ENCODE results near the gene KLHL17.
"Not testable (repeated sequence)": the region's sequence is repeated elsewhere in the genome, so short reads cannot be mapped to it uniquely, and the experiment has no call there.

KLHL17 gene

DNA sequence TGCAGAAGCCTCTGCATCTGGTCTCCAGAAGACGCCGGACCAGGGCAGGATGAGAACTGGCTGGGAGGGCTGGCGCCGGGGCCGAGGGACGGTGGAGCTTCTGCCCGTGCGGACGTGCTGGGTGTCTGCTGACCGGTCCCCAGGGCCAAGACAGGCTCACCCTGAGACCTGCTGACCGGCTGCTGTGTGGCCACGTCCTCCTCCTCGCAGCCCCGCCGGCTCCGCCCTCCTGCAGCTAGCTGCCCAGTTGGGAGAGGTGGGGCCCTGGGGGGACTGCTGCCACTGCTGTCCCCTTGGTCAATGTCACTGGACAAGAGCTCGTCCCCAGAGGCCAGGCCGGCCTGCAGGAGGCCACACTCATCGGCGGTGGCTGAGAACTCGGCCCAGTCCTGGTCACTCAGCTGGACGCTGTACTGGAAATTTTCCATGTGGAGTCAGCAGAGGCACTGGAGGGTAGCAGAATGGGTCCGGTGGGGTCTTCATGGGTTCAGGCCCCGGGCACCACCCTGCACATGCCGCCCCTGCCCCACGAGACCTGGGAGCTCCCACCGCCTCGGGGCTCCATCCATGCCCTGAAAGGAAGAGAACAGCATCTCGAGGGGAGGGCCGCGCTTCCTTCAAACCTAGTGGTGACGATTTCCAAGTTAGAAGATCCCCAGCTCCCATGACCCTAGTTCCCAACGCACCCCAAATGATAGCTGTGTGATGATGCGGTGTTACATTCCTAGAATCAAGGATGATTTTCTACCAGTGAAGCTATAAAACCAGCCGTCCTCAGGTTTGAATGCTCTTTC is 20.4 kb downstream of the KLHL17 start:
- H3K27me3 ChIP-seq (ENCODE audit: control insufficient read depth, insufficient read depth, low read length): peaks cover 47% of the 10 kb centered on the region
- no peaks in the 10 kb centered on the region for H3K4me1 ChIP-seq (ENCODE audit: control insufficient read depth, insufficient read depth, low read length)
- H3K9me3 ChIP-seq (ENCODE audit: control insufficient read depth, insufficient read depth, low read length): no peaks in the 10 kb centered on the region
- no peak overlapping the region for H3K4me3 ChIP-seq (ENCODE audit: low read depth, low read length)
- no peaks in the 10 kb centered on the region for H3K36me3 ChIP-seq (ENCODE audit: control insufficient read depth, insufficient read depth, low read length)
- no peak overlapping the region for H3K9ac ChIP-seq (ENCODE audit: low read depth, low read length)
- no peak overlapping the region for H3K27ac ChIP-seq (ENCODE audit: low read depth, low read length)

DNA sequence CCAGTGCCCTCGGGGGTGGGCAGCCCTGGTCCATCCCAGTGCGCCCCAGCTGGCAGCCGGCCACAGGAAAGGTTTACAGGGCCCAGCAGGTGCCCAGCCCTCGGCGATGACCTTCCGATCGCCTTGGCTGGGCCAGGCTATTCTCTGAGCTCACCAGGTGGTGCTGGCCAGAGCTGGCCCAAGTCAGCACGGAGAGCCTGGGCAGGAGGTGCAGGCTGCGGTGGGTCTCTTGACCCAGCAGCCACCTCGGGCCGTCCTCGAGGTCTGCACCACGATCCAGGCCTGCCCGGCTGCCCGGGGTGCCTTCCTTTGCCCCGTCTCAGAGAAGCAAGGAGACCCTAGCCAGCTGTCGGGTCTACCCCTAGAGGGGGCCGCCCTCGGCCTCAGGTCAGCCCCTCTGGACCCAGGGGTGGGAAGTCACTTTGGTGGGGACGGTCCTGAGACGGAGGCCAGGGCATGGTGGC is 21.1 kb downstream of the KLHL17 start:
- Histone ChIP-seq H3K9me3 (ENCODE audit: control insufficient read depth, insufficient read depth, low read length) (no peaks in the 10 kb centered on the region), H3K4me1 (ENCODE audit: control insufficient read depth, insufficient read depth, low read length) (no peaks in the 10 kb centered on the region), H3K4me3 (ENCODE audit: low read depth, low read length) (no peak overlapping the region), H3K27ac (ENCODE audit: low read depth, low read length) (no peak overlapping the region), H3K36me3 (ENCODE audit: control insufficient read depth, insufficient read depth, low read length) (no peaks in the 10 kb centered on the region), H3K27me3 (ENCODE audit: control insufficient read depth, insufficient read depth, low read length) (peaks cover 49% of the 10 kb centered on the region), H3K9ac (ENCODE audit: low read depth, low read length) (no peak overlapping the region)

DNA sequence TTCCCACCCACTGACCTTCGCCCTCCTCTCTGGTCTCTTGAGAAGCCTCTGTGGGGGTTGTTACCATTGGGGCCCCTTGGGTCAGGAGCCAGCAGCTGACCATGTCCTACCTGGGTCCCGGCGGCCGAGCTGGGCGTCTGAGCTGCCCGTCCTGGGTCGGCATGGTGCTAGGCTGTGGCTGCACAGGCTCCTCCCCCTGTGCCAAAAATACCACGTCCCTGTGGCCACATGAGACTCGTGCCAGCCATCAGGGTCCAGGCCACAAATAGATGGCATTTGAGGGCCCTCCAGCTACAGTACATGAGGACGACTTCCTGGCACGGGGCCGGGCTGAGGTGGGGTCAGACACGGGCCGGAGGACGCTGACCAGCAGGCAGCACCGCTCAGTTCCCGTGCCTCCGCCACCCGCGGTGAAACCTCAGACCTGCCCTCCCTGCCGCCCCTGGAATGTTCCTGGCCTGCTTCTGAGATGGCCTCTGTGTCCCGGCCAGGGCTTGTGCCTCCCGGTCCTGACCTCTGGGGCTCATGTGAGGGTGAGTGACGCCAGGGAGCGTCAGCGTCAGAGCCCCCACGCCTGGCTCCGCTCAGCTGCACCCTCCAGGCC is 21.7 kb downstream of the KLHL17 start, which contains the start of gene PERM1:
TSS of gene PERM1 (minus strand) at position 139 of the 604 bp plus-strand sequence. CDS start 1,064 bp downstream, outside the sequence.
- no peak within 1 kb of the TSS for H3K4me3 ChIP-seq (ENCODE audit: low read depth, low read length)
- no peaks in the 10 kb centered on the region for H3K4me1 ChIP-seq (ENCODE audit: control insufficient read depth, insufficient read depth, low read length)
- H3K36me3 ChIP-seq (ENCODE audit: control insufficient read depth, insufficient read depth, low read length): no peaks in the 10 kb centered on the region
- H3K9ac ChIP-seq (ENCODE audit: low read depth, low read length): no peak within 1 kb of the TSS
- no peak within 1 kb of the TSS for H3K27ac ChIP-seq (ENCODE audit: low read depth, low read length)
- H3K9me3 ChIP-seq (ENCODE audit: control insufficient read depth, insufficient read depth, low read length): no peaks in the 10 kb centered on the region
- H3K27me3 ChIP-seq (ENCODE audit: control insufficient read depth, insufficient read depth, low read length): peaks cover 49% of the 10 kb centered on the region

DNA sequence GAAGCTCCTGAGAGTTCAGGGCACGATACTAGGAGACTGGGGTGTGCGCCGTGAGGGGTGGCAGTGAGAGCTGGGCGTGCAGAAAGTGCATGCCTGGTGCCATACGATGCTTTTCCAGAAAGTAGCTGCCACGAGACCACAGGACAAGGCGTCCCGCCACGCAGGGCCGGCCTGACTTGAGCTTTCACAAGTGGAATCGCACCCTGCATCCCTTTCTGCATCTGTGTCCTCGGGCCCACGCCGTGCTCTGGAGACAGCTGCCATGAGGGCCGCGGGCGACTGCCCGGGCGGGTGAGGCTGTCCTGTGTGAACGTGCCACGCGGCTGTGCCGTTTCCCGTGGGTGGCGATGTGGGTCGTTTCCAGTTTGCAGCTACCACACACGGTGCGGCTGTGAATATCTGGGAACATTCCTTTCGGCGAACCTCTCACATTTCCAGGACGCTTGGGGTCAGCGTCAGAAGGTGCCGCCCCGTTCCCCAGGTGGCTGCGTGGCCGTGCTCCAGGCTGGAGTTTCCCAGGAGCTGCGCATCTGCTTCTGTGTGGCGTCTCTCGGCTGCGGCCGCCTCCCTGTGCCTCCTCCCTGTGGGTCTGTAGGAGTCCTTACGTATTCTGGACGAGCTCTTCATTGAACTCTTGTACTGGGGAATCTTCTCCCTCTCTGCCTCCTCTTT is 22.5 kb downstream of the KLHL17 start:
- Histone ChIP-seq H3K36me3 (ENCODE audit: control insufficient read depth, insufficient read depth, low read length) (no peaks in the 10 kb centered on the region), H3K4me1 (ENCODE audit: control insufficient read depth, insufficient read depth, low read length) (no peaks in the 10 kb centered on the region), H3K9me3 (ENCODE audit: control insufficient read depth, insufficient read depth, low read length) (no peaks in the 10 kb centered on the region), H3K4me3 (ENCODE audit: low read depth, low read length) (no peak overlapping the region), H3K9ac (ENCODE audit: low read depth, low read length) (no peak overlapping the region), H3K27me3 (ENCODE audit: control insufficient read depth, insufficient read depth, low read length) (peaks cover 49% of the 10 kb centered on the region), H3K27ac (ENCODE audit: low read depth, low read length) (no peak overlapping the region)

DNA sequence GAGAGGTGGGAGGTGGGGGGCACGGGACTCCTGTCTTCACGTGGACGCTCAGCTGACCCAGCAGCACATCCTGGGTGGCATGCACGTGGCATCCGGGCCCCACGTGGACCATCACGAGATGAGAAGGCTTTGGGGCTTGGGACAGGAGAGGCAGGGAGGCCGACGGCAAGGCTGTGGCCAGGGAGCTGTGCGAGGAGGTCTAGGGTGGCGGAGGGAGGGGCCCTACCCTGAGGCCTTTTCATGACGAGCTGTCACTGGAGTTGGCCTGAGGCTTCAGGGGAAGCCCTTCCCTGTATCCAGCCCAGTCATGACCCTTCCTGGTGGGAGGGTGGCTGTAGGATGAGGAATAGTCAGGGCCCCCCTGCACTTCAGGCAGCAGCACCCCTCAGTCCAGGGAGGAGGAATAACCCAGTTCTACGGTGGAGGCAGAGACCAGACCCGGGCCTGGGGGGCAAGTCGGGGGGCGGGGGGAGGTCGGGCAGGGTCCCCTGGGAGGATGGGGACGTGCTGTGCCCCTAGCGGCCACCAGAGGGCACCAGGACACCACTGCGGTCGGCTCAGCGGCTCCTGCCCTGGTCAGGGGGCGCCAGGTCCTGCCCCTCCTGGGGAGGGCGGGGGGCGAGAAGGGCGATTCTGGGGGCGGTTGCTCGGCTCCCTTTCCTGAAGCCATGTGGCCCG is 23.6 kb downstream of the KLHL17 start:
- Histone ChIP-seq H3K4me1 (ENCODE audit: control insufficient read depth, insufficient read depth, low read length) (no peaks in the 10 kb centered on the region), H3K27me3 (ENCODE audit: control insufficient read depth, insufficient read depth, low read length) (peaks cover 55% of the 10 kb centered on the region), H3K4me3 (ENCODE audit: low read depth, low read length) (no peak overlapping the region)

DNA sequence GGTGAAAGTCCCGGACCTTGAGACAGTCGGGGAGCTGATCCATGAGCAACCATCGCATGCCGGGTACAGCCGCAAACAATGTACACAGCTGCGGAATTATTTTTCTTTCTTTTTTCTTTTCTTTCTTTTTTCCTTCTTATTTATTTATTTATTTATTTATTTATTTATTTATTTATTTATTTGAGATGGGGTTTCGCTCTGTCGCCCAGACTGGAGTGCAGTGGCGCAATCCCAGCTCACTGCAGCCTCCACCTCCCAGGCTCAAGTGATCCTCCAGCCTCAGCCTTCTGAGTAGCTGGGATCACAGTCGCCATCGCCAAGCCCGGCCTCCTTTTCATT is 24.1 kb downstream of the KLHL17 start:
- H3K27ac ChIP-seq (ENCODE audit: low read depth, low read length): no peak overlapping the region
- H3K36me3 ChIP-seq (ENCODE audit: control insufficient read depth, insufficient read depth, low read length): no peaks in the 10 kb centered on the region
- no peaks in the 10 kb centered on the region for H3K4me1 ChIP-seq (ENCODE audit: control insufficient read depth, insufficient read depth, low read length)
- no peak overlapping the region for H3K9ac ChIP-seq (ENCODE audit: low read depth, low read length)
- H3K27me3 ChIP-seq (ENCODE audit: control insufficient read depth, insufficient read depth, low read length): peaks cover 59% of the 10 kb centered on the region
- no peak overlapping the region for H3K4me3 ChIP-seq (ENCODE audit: low read depth, low read length)
- H3K9me3 ChIP-seq (ENCODE audit: control insufficient read depth, insufficient read depth, low read length): no peaks in the 10 kb centered on the region

More for the DNA sequence above, 23.6 kb downstream of the KLHL17 start:
- Histone ChIP-seq H3K27ac (ENCODE audit: low read depth, low read length) (no peak overlapping the region), H3K36me3 (ENCODE audit: control insufficient read depth, insufficient read depth, low read length) (no peaks in the 10 kb centered on the region), H3K9ac (ENCODE audit: low read depth, low read length) (no peak overlapping the region), H3K9me3 (ENCODE audit: control insufficient read depth, insufficient read depth, low read length) (no peaks in the 10 kb centered on the region)

DNA sequence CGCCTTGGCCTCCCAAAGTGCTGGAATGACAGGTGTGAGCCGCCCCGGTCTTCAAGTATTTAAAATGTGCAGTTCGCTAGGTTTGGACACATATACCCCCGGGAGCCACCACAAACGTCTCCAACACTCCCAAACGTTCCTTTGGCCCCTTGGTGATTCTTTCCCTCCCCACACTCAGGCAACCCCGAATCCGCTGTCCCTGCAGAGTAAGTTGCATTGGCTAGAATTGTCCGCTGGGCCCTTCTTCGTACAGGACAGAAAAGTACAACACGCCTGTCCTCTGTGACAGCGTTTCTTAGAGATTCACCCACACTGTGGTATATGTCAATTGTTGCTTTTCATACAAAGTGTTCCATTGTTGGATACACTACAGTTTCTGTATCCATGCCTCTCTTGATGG is 24.7 kb downstream of the KLHL17 start:
- no peaks in the 10 kb centered on the region for H3K4me1 ChIP-seq (ENCODE audit: control insufficient read depth, insufficient read depth, low read length)
- peaks cover 57% of the 10 kb centered on the region for H3K27me3 ChIP-seq (ENCODE audit: control insufficient read depth, insufficient read depth, low read length)
- H3K4me3 ChIP-seq (ENCODE audit: low read depth, low read length): no peak overlapping the region

DNA sequence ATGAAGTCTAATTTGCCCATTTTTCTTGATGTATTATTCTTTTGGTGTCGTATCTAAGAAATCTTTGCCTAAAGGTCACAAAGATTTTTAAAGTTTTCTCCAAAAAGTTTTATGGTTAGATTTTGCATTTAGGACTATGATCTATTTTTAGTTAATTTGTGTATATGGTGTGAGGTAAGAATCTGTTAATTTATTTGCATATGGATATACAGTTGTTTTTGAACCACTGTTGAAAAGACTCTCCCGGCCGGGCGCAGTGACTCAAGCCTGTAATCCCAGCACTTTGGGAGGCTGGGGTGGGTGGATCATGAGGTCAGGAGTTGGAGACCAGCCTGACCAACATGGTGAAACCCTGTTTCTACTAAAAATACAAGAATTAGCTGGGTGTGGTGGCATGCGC is 27.7 kb downstream of the KLHL17 start:
- peaks cover 61% of the 10 kb centered on the region for H3K27me3 ChIP-seq (ENCODE audit: control insufficient read depth, insufficient read depth, low read length)
- not testable (repeated sequence) for H3K9ac ChIP-seq (ENCODE audit: low read depth, low read length)

More for the DNA sequence above, 24.7 kb downstream of the KLHL17 start:
- H3K36me3 ChIP-seq (ENCODE audit: control insufficient read depth, insufficient read depth, low read length): no peaks in the 10 kb centered on the region
- no peak overlapping the region for H3K27ac ChIP-seq (ENCODE audit: low read depth, low read length)
- no peak overlapping the region for H3K9ac ChIP-seq (ENCODE audit: low read depth, low read length)
- no peaks in the 10 kb centered on the region for H3K9me3 ChIP-seq (ENCODE audit: control insufficient read depth, insufficient read depth, low read length)

DNA sequence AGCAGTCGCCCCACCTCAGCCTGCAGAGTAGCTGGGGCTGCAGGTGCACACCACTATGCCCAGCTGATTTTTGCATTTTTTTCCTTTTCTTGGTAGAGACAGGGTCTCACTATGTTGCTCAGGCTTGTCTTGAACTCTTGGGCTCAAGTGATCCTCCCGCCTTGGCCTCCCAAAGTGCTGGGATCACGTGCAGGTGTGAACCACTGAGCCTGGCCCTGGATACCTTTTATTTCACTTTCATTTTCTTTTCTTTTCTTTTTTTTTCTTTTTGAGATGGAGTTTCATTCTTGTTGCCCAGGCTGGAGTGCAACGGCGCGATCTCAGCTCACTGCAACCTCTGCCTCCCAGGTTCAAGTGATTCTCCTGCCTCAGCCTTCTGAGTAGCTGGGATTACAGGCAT is 30.9 kb downstream of the KLHL17 start:
- not testable (repeated sequence) for H3K36me3 ChIP-seq (ENCODE audit: control insufficient read depth, insufficient read depth, low read length); H3K27ac ChIP-seq (ENCODE audit: low read depth, low read length); H3K9me3 ChIP-seq (ENCODE audit: control insufficient read depth, insufficient read depth, low read length); H3K9ac ChIP-seq (ENCODE audit: low read depth, low read length); H3K4me3 ChIP-seq (ENCODE audit: low read depth, low read length); H3K4me1 ChIP-seq (ENCODE audit: control insufficient read depth, insufficient read depth, low read length)
- H3K27me3 ChIP-seq (ENCODE audit: control insufficient read depth, insufficient read depth, low read length): peaks cover 64% of the 10 kb centered on the region

More for the DNA sequence above, 27.7 kb downstream of the KLHL17 start:
- H3K36me3 ChIP-seq (ENCODE audit: control insufficient read depth, insufficient read depth, low read length); H3K4me1 ChIP-seq (ENCODE audit: control insufficient read depth, insufficient read depth, low read length); H3K27ac ChIP-seq (ENCODE audit: low read depth, low read length); H3K4me3 ChIP-seq (ENCODE audit: low read depth, low read length); H3K9me3 ChIP-seq (ENCODE audit: control insufficient read depth, insufficient read depth, low read length): not testable (repeated sequence)

DNA sequence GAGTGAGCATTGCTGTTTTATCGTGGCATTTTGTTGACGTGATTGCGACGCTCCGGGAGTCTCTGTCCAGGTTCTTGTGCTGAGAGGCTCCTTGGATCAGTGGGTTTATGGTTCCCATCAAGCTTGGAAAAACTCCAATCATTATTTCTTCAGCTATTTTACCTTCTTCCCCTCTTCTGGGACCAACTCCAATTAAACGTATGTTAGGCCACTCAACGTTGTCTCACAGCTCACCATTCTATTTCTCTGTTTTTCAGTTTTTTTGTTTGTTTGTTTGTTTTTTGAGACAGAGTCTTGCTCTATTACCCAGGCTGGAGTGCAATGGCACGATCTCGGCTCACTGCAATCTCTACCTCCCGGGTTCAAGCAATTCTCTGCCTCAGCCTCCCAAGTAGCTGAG is 31.5 kb downstream of the KLHL17 start:
- peaks cover 67% of the 10 kb centered on the region for H3K27me3 ChIP-seq (ENCODE audit: control insufficient read depth, insufficient read depth, low read length)
- H3K4me1 ChIP-seq (ENCODE audit: control insufficient read depth, insufficient read depth, low read length): no peaks in the 10 kb centered on the region
- H3K4me3 ChIP-seq (ENCODE audit: low read depth, low read length): no peak overlapping the region
- H3K27ac ChIP-seq (ENCODE audit: low read depth, low read length): no peak overlapping the region
- no peak overlapping the region for H3K9ac ChIP-seq (ENCODE audit: low read depth, low read length)
- H3K9me3 ChIP-seq (ENCODE audit: control insufficient read depth, insufficient read depth, low read length): no peaks in the 10 kb centered on the region
- H3K36me3 ChIP-seq (ENCODE audit: control insufficient read depth, insufficient read depth, low read length): no peaks in the 10 kb centered on the region
